IMR-90 (cell line): ENCODE data around the gene CYTH1. TPM values are rescaled to one million over a fixed set of nuclear protein-coding genes. Genes with fewer than 3 reads are reported as not detected.

ENCODE experiments used
- ATAC-seq: fragments of 200-7000 bp; cut with Tn5 transposase; 2 replicates; pipeline ENCODE4 v1.9.1; 2020; ENCODE audit warnings: low read depth, mild to moderate bottlenecking, moderate library complexity
- BruUV-seq: library from RNA; stranded (reverse); fragments of 400-500 nt; replicated peaks from 2 replicates; lab custom pipeline; 2021; lab: Mats Ljungman, UMichigan
- CTCF ChIA-PET: fragments of 300-600 bp; formaldehyde crosslinking; extraction: SDS; loops from one replicate; lab custom pipeline; 2021; ENCODE audit warnings: antibody characterized with exemption; lab: Yijun Ruan, JAX
- POLR2A ChIA-PET: fragments of 300-600 bp; sonication (Branson Sonifier 250); formaldehyde crosslinking; loops from one replicate; lab custom pipeline; 2022; ENCODE audit warnings: antibody characterized with exemption; ENCODE audit not compliant: unreplicated experiment; lab: Charles Lee
- DNase-seq: peaks from one replicate; pipeline ENCODE4 v3.0.0; 2013
- H2AFZ ChIP-seq: replicated peaks from 2 replicates; pipeline ENCODE3; 2013; ENCODE audit warnings: low read length, mild to moderate bottlenecking; ENCODE audit not compliant: poor library complexity
- H2AK5ac ChIP-seq: 2 replicates; pipeline ENCODE4 v1.6.1; 2013; ENCODE audit warnings: low read depth, low read length, inconsistent platforms
- H2AK9ac ChIP-seq: replicated peaks from 2 replicates; pipeline ENCODE3; 2013; ENCODE audit warnings: mild to moderate bottlenecking, low read depth, low read length, moderate library complexity; ENCODE audit not compliant: poor library complexity
- H2BK120ac ChIP-seq: 2 replicates; pipeline ENCODE4 v1.6.1; 2013; ENCODE audit warnings: low read depth, low read length, inconsistent platforms
- H2BK15ac ChIP-seq: 3 replicates; pipeline ENCODE4 v1.6.1; 2013; ENCODE audit warnings: low read depth, low read length, inconsistent platforms
- H2BK20ac ChIP-seq: 2 replicates; pipeline ENCODE4 v1.6.1; 2013; ENCODE audit warnings: low read depth, mild to moderate bottlenecking, inconsistent platforms, low read length, moderate library complexity
- H2BK5ac ChIP-seq: 2 replicates; pipeline ENCODE4 v1.6.1; 2013; ENCODE audit warnings: mild to moderate bottlenecking, low read depth, low read length, inconsistent platforms; ENCODE audit not compliant: poor library complexity, severe bottlenecking
- H3K14ac ChIP-seq: replicated peaks from 2 replicates; pipeline ENCODE4 v1.6.1; 2013; ENCODE audit warnings: low read depth, low read length, inconsistent platforms
- H3K18ac ChIP-seq: 2 replicates; pipeline ENCODE4 v1.6.1; 2013; ENCODE audit warnings: low read depth, low read length, control low read depth
- H3K23ac ChIP-seq: 2 replicates; pipeline ENCODE4 v1.6.1; 2013; ENCODE audit warnings: low read depth, low read length, inconsistent platforms
- H3K27ac ChIP-seq: 2 replicates; pipeline ENCODE4 v1.5.1; 2013; ENCODE audit warnings: mild to moderate bottlenecking, control low read depth, low read length; ENCODE audit not compliant: insufficient read depth
- H3K27me3 ChIP-seq: 2 replicates; pipeline ENCODE4 v1.6.1; 2013; ENCODE audit warnings: low read length; ENCODE audit not compliant: control insufficient read depth, insufficient read depth
- H3K36me3 ChIP-seq: 2 replicates; pipeline ENCODE4 v1.6.1; 2013; ENCODE audit warnings: low read length, mixed read lengths; ENCODE audit not compliant: control insufficient read depth, insufficient read depth
- H3K4ac ChIP-seq: 2 replicates; pipeline ENCODE4 v1.6.1; 2013; ENCODE audit warnings: low read depth, low read length, inconsistent platforms
- H3K4me1 ChIP-seq: 2 replicates; pipeline ENCODE4 v1.6.1; 2013; ENCODE audit warnings: low read length, mixed read lengths; ENCODE audit not compliant: control insufficient read depth, insufficient read depth
- H3K4me2 ChIP-seq: 2 replicates; pipeline ENCODE4 v1.6.1; 2013; ENCODE audit warnings: low read depth, mild to moderate bottlenecking, control low read depth, low read length, moderate library complexity
- H3K4me3 ChIP-seq: 2 replicates; pipeline ENCODE4 v1.5.1; 2013; ENCODE audit warnings: low read depth, mild to moderate bottlenecking, control low read depth, low read length, moderate library complexity; ENCODE audit not compliant: insufficient read depth
- H3K56ac ChIP-seq: 2 replicates; pipeline ENCODE4 v1.6.1; 2013; ENCODE audit warnings: low read length, inconsistent platforms; ENCODE audit not compliant: insufficient read depth; ENCODE audit errors: extremely low read depth
- H3K79me1 ChIP-seq, 2 experiments: 2 replicates each; pipeline ENCODE4 v1.6.1; 2013; ENCODE audit warnings: low read length in 2 of 2, inconsistent platforms in 1 of 2, low read depth in 1 of 2
- H3K9ac ChIP-seq: 2 replicates; pipeline ENCODE4 v1.6.1; 2013; ENCODE audit warnings: low read depth, low read length, control low read depth
- H3K9me1 ChIP-seq: 2 replicates; pipeline ENCODE4 v1.6.1; 2013; ENCODE audit warnings: low read length, inconsistent platforms; ENCODE audit not compliant: insufficient read depth
- H3K9me3 ChIP-seq: 2 replicates; pipeline ENCODE4 v1.6.1; 2013; ENCODE audit warnings: low read length; ENCODE audit not compliant: control insufficient read depth, insufficient read depth
- H4K20me1 ChIP-seq: 2 replicates; pipeline ENCODE4 v1.6.1; 2013; ENCODE audit warnings: low read length, inconsistent platforms; ENCODE audit not compliant: insufficient read depth
- H4K5ac ChIP-seq: 2 replicates; pipeline ENCODE4 v1.6.1; 2013; ENCODE audit warnings: mild to moderate bottlenecking, low read depth, low read length, control low read depth
- H4K8ac ChIP-seq, 2 experiments: 2 replicates each; pipeline ENCODE4 v1.6.1; 2013; ENCODE audit warnings: low read depth in 2 of 2, low read length in 2 of 2, control low read depth in 1 of 2, inconsistent platforms in 1 of 2
- H4K91ac ChIP-seq: 2 replicates; pipeline ENCODE4 v1.6.1; 2013; ENCODE audit warnings: low read depth, low read length, inconsistent platforms; ENCODE audit not compliant: insufficient read depth
- BHLHE40 ChIP-seq: fragments of 150-350 bp; IDR thresholded peaks from 2 replicates; pipeline ENCODE4 v1.6.1; 2016; ENCODE audit warnings: mild to moderate bottlenecking, low read depth, low read length
- CEBPB ChIP-seq: IDR thresholded peaks from 2 replicates; pipeline ENCODE4 v1.6.1; 2012; ENCODE audit warnings: low read depth, low read length, improper control_type of control experiment
- CHD1 ChIP-seq: IDR thresholded peaks from 2 replicates; pipeline ENCODE4 v1.6.1; 2012; ENCODE audit warnings: low read depth, low read length, improper control_type of control experiment
- MAFK ChIP-seq: IDR thresholded peaks from 2 replicates; pipeline ENCODE4 v1.6.1; 2012; ENCODE audit warnings: low read depth, low read length, improper control_type of control experiment
- MAZ ChIP-seq: IDR thresholded peaks from 2 replicates; pipeline ENCODE4 v1.6.1; 2012; ENCODE audit warnings: low read depth, mild to moderate bottlenecking, low read length, improper control_type of control experiment, moderate library complexity, borderline replicate concordance
- MXI1 ChIP-seq: IDR thresholded peaks from 2 replicates; pipeline ENCODE4 v1.6.1; 2012; ENCODE audit warnings: low read depth, mild to moderate bottlenecking, low read length, moderate library complexity, borderline replicate concordance
- POLR2A ChIP-seq: IDR thresholded peaks from 2 replicates; pipeline ENCODE4 v1.6.1; 2012; ENCODE audit warnings: mild to moderate bottlenecking, low read depth, low read length
- RAD21 ChIP-seq: IDR thresholded peaks from 2 replicates; pipeline ENCODE4 v1.6.1; 2012; ENCODE audit warnings: low read length, improper control_type of control experiment
- RCOR1 ChIP-seq: IDR thresholded peaks from 2 replicates; pipeline ENCODE4 v1.6.1; 2012; ENCODE audit warnings: mild to moderate bottlenecking, low read length, improper control_type of control experiment; ENCODE audit not compliant: insufficient replicate concordance
- RFX5 ChIP-seq: IDR thresholded peaks from 2 replicates; pipeline ENCODE4 v1.8.0; 2012; ENCODE audit warnings: low read depth, mild to moderate bottlenecking, low read length, moderate library complexity
- SMC3 ChIP-seq: fragments of 150-350 bp; IDR thresholded peaks from 2 replicates; pipeline ENCODE4 v1.6.1; 2016; ENCODE audit warnings: low read depth, mild to moderate bottlenecking, antibody characterized with exemption, low read length, moderate library complexity
- WGBS, 2 experiments: methylation state at CpG; one replicate each; pipeline versions ENCODE4 v1.1.5 to v1.1.7; 2013; ENCODE audit warnings: missing lambda C conversion rate in 2 of 2; ENCODE audit not compliant: insufficient read length in 1 of 2; ENCODE audit errors: extremely low coverage in 2 of 2; 5-methylcytosine and 5-hydroxymethylcytosine counted together
- dilution Hi-C: fragments of 300-500 bp; cut with HindIII; formaldehyde crosslinking; loops from one replicate; pipeline ENCODE4 v1.14.3; 2018; ENCODE audit warnings: low sequenced_read_pairs; ENCODE audit not compliant: unreplicated experiment
- in situ Hi-C: fragments of 300-500 bp; cut with MboI; formaldehyde crosslinking; loops from 3 replicates; pipeline ENCODE4 v1.14.3; 2019; ENCODE audit warnings: low sequenced_read_pairs, inconsistent platforms, mixed read lengths
- intact Hi-C: fragments of 100-400 bp; cut with micrococcal nuclease; formaldehyde crosslinking; loops from 2 replicates; pipeline ENCODE4 v1.10.0; 2022
- polyA plus RNA-seq, 3 experiments: library from polyadenylated mRNA; depleted of rRNA; stranded (reverse); fragments of >200 nt; gene quantifications; 2 replicates each; pipeline ENCODE4 v1.2.3, GENCODE V29; 2012; ENCODE audit warnings: low replicate concordance in 1 of 3
- total RNA-seq: library from RNA; depleted of rRNA; stranded (reverse); fragments of >200 nt; gene quantifications from 2 replicates; pipeline ENCODE4 v1.2.3, GENCODE V29; 2012
- TF ChIP-seq, protein P1 (sequence below): fragments of 150-350 bp; IDR thresholded peaks from 2 replicates; pipeline ENCODE4 v1.6.1; 2017; ENCODE audit warnings: mild to moderate bottlenecking, antibody characterized with exemption, low read length, low read depth
- TF ChIP-seq, protein P2 (sequence below): fragments of 150-350 bp; IDR thresholded peaks from 2 replicates; pipeline ENCODE4 v1.6.1; 2016; ENCODE audit warnings: low read depth, mild to moderate bottlenecking, low read length, moderate library complexity, borderline replicate concordance

CYTH1 gene
- total and polyA plus RNA-seq, 2 of the 4 experiments (the other 2 are of a cell fraction): 7.9 to 12.4 TPM

DNA sequence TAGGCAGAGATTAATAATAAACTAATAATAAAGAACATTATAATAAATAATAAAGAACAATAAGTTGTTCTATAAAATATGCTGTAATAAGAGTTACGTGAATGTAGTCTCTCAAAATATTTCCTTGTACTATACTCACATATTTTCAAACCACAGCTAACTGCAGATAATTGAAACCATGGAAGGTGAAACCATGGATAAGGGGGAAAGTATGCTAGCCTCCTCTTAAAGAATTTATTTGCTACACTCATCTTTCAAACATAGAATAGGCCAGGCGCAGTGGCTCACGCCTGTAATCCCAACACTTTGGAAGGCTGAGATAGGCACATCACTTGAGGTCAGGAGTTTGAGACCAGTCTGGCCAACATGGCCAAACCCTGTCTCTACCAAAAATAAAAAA lies 18.5 kb downstream of the CYTH1 start:
- Histone ChIP-seq H3K4me1 (peaks cover 6% of the 10 kb centered on the region; the same call in 1 of the 2 replicates), H3K18ac (no peak overlapping the region), H3K56ac (no peak overlapping the region), H2BK20ac (no peak overlapping the region), H4K5ac (no peak overlapping the region), H3K4me2 (no peak overlapping the region), H4K91ac (no peak overlapping the region), H3K9me3 (no peaks in the 10 kb centered on the region), H2BK120ac (no peak overlapping the region), H2AK5ac (no peak overlapping the region), H3K27ac (no peak overlapping the region), H2AFZ (no peak overlapping the region), H3K79me1 (peaks cover 53 to 70% of the 10 kb centered on the region in 2 experiments), H2BK15ac (no peak overlapping the region), H3K14ac (no peak overlapping the region), H3K9me1 (peaks cover 8% of the 10 kb centered on the region), H4K20me1 (peaks cover 37% of the 10 kb centered on the region), H3K4me3 (no peak overlapping the region), H3K9ac (no peak overlapping the region), H2AK9ac (no peak overlapping the region), H3K4ac (no peak overlapping the region), H3K27me3 (no peaks in the 10 kb centered on the region), H3K36me3 (no peaks in the 10 kb centered on the region), H3K23ac (no peak overlapping the region), H4K8ac (no peak overlapping the region), H2BK5ac (no peak overlapping the region)
- no TSS peak for BruUV-seq
- ChIA-PET POLR2A (no interaction called here), CTCF (interaction anchor here (0.6 kb wide), 1 partner anchor 26 kb away, joined by 3 read pairs; no protein-coding TSS in a partner anchor)
- dilution Hi-C loops: no loop called here
- intact Hi-C loops: no loop called here
- DNase-seq (peak; percentile 37), ATAC-seq (peak; percentile 27; the same call in 1 of the 2 replicates)
- TF ChIP-seq, protein P1, sequence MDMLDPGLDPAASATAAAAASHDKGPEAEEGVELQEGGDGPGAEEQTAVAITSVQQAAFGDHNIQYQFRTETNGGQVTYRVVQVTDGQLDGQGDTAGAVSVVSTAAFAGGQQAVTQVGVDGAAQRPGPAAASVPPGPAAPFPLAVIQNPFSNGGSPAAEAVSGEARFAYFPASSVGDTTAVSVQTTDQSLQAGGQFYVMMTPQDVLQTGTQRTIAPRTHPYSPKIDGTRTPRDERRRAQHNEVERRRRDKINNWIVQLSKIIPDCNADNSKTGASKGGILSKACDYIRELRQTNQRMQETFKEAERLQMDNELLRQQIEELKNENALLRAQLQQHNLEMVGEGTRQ: no peak
- no peak for TF ChIP-seq MXI1
- TF ChIP-seq, protein P2, sequence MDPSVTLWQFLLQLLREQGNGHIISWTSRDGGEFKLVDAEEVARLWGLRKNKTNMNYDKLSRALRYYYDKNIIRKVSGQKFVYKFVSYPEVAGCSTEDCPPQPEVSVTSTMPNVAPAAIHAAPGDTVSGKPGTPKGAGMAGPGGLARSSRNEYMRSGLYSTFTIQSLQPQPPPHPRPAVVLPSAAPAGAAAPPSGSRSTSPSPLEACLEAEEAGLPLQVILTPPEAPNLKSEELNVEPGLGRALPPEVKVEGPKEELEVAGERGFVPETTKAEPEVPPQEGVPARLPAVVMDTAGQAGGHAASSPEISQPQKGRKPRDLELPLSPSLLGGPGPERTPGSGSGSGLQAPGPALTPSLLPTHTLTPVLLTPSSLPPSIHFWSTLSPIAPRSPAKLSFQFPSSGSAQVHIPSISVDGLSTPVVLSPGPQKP: no peak
- no peak for TF ChIP-seq CEBPB
- no peak for TF ChIP-seq RAD21
- no peak for TF ChIP-seq BHLHE40
- no peak for TF ChIP-seq CHD1
- no peak for TF ChIP-seq MAFK
- TF ChIP-seq POLR2A: no peak
- no peak for TF ChIP-seq MAZ
- TF ChIP-seq RCOR1: no peak
- no peak for TF ChIP-seq SMC3
- no peak for TF ChIP-seq RFX5
- no CpG with 5 or more reads among the region's 3 CpGs for WGBS, 2 experiments
- in situ Hi-C loops: no loop called here
